ENCODE data around the gene CHCHD6. TPM values are rescaled to one million over a fixed set of nuclear protein-coding genes. Genes with fewer than 3 reads are reported as not detected.

The CHCHD6 gene
- polyA plus RNA-seq, 4 donors = 2.2 to 15.0 (median 7.4) TPM

GRCh38 chr3:126859415-126860246, 155.6 kb downstream of the CHCHD6 start:
- DNase-seq (no peak), FAIRE-seq (no peak)
- H3K4me3 ChIP-seq (ENCODE audit: low read depth in 1 of 3, low read length in 3 of 3) = no peak overlapping the region
- H3K9me3 ChIP-seq (ENCODE audit: control insufficient read depth in 2 of 2, insufficient read depth in 1 of 2, low read depth in 1 of 2, low read length in 1 of 2) = no peaks in the 10 kb centered on the region
- H3K36me3 ChIP-seq (ENCODE audit: control insufficient read depth in 3 of 3, insufficient read depth in 2 of 3, low read depth in 1 of 3, low read length in 3 of 3) = no peaks in the 10 kb centered on the region
- no peaks in the 10 kb centered on the region for H3K4me1 ChIP-seq (ENCODE audit: control insufficient read depth in 3 of 3, insufficient read depth in 2 of 3, low read depth in 1 of 3, low read length in 2 of 3)
- no peaks in the 10 kb centered on the region for H3K27me3 ChIP-seq (ENCODE audit: control insufficient read depth in 3 of 3, insufficient read depth in 3 of 3, low read length in 3 of 3)
- no peak overlapping the region for H3K27ac ChIP-seq (ENCODE audit: low read depth in 1 of 3, low read length in 2 of 3)
- 89 to 92% (median 92%) methylated on average over 16 of the region's 16 CpGs for WGBS, 3 donors

GRCh38 chr3:126865736-126866135, 161.7 kb downstream of the CHCHD6 start:
- no peak overlapping the region for H3K4me3 ChIP-seq (ENCODE audit: low read depth in 1 of 3, low read length in 3 of 3)
- no peaks in the 10 kb centered on the region for H3K27me3 ChIP-seq (ENCODE audit: control insufficient read depth in 3 of 3, insufficient read depth in 3 of 3, low read length in 3 of 3)
- no peaks in the 10 kb centered on the region for H3K9me3 ChIP-seq (ENCODE audit: control insufficient read depth in 2 of 2, insufficient read depth in 1 of 2, low read depth in 1 of 2, low read length in 1 of 2)
- FAIRE-seq = no peak
- no peaks in the 10 kb centered on the region for H3K4me1 ChIP-seq (ENCODE audit: control insufficient read depth in 3 of 3, insufficient read depth in 2 of 3, low read depth in 1 of 3, low read length in 2 of 3)
- no peak for DNase-seq
- no peak overlapping the region for H3K27ac ChIP-seq (ENCODE audit: low read depth in 1 of 3, low read length in 2 of 3)
- H3K36me3 ChIP-seq (ENCODE audit: control insufficient read depth in 3 of 3, insufficient read depth in 2 of 3, low read depth in 1 of 3, low read length in 3 of 3) = no peaks in the 10 kb centered on the region
- WGBS, 3 donors = 46 to 96% (median 53%) methylated on average over 1 of the region's 1 CpG

- no peaks in the 10 kb centered on the region for H3K36me3 ChIP-seq (ENCODE audit: control insufficient read depth in 3 of 3, insufficient read depth in 2 of 3, low read depth in 1 of 3, low read length in 3 of 3)
- no peak for FAIRE-seq
- WGBS, 3 donors = 73 to 87% (median 85%) methylated on average over 3 of the region's 3 CpGs
Measured at GRCh38 chr3:126866175-126866759, 162.2 kb downstream of the CHCHD6 start.

GRCh38 chr3:126867190-126867862, 163.3 kb downstream of the CHCHD6 start:
- no peaks in the 10 kb centered on the region for H3K9me3 ChIP-seq (ENCODE audit: control insufficient read depth in 2 of 2, insufficient read depth in 1 of 2, low read depth in 1 of 2, low read length in 1 of 2)
- no peaks in the 10 kb centered on the region for H3K27me3 ChIP-seq (ENCODE audit: control insufficient read depth in 3 of 3, insufficient read depth in 3 of 3, low read length in 3 of 3)
- no peak overlapping the region for H3K27ac ChIP-seq (ENCODE audit: low read depth in 1 of 3, low read length in 2 of 3)
- 76 to 82% (median 79%) methylated on average over 4 of the region's 4 CpGs for WGBS, 3 donors
- peaks cover 0 to 2% (median 0%) of the 10 kb centered on the region in 3 donors for H3K36me3 ChIP-seq (ENCODE audit: control insufficient read depth in 3 of 3, insufficient read depth in 2 of 3, low read depth in 1 of 3, low read length in 3 of 3)
- FAIRE-seq (no peak), DNase-seq (no peak)
- H3K4me1 ChIP-seq (ENCODE audit: control insufficient read depth in 3 of 3, insufficient read depth in 2 of 3, low read depth in 1 of 3, low read length in 2 of 3) = no peaks in the 10 kb centered on the region
- no peak overlapping the region for H3K4me3 ChIP-seq (ENCODE audit: low read depth in 1 of 3, low read length in 3 of 3)

More at GRCh38 chr3:126866175-126866759, 162.2 kb downstream of the CHCHD6 start:
- Histone ChIP-seq H3K27ac (ENCODE audit: low read depth in 1 of 3, low read length in 2 of 3) (no peak overlapping the region), H3K4me3 (ENCODE audit: low read depth in 1 of 3, low read length in 3 of 3) (no peak overlapping the region), H3K27me3 (ENCODE audit: control insufficient read depth in 3 of 3, insufficient read depth in 3 of 3, low read length in 3 of 3) (no peaks in the 10 kb centered on the region), H3K4me1 (ENCODE audit: control insufficient read depth in 3 of 3, insufficient read depth in 2 of 3, low read depth in 1 of 3, low read length in 2 of 3) (no peaks in the 10 kb centered on the region), H3K9me3 (ENCODE audit: control insufficient read depth in 2 of 2, insufficient read depth in 1 of 2, low read depth in 1 of 2, low read length in 1 of 2) (no peaks in the 10 kb centered on the region)
- no peak for DNase-seq

GRCh38 chr3:126867863-126868200, 163.8 kb downstream of the CHCHD6 start:
- no peak for DNase-seq
- H3K4me1 ChIP-seq (ENCODE audit: control insufficient read depth in 3 of 3, insufficient read depth in 2 of 3, low read depth in 1 of 3, low read length in 2 of 3) = no peaks in the 10 kb centered on the region
- H3K4me3 ChIP-seq (ENCODE audit: low read depth in 1 of 3, low read length in 3 of 3) = no peak overlapping the region
- H3K27ac ChIP-seq (ENCODE audit: low read depth in 1 of 3, low read length in 2 of 3) = no peak overlapping the region
- FAIRE-seq = no peak
- 96 to 100% (median 100%) methylated on average over 1 of the region's 1 CpG for WGBS, 3 donors
- no peaks in the 10 kb centered on the region for H3K9me3 ChIP-seq (ENCODE audit: control insufficient read depth in 2 of 2, insufficient read depth in 1 of 2, low read depth in 1 of 2, low read length in 1 of 2)
- peaks cover 0 to 2% (median 0%) of the 10 kb centered on the region in 3 donors for H3K36me3 ChIP-seq (ENCODE audit: control insufficient read depth in 3 of 3, insufficient read depth in 2 of 3, low read depth in 1 of 3, low read length in 3 of 3)
- no peaks in the 10 kb centered on the region for H3K27me3 ChIP-seq (ENCODE audit: control insufficient read depth in 3 of 3, insufficient read depth in 3 of 3, low read length in 3 of 3)

- DNase-seq (no peak), FAIRE-seq (no peak)
- 88 to 94% (median 94%) methylated on average over 9 of the region's 9 CpGs for WGBS, 3 donors
- peaks cover 0 to 5% (median 0%) of the 10 kb centered on the region in 3 donors for H3K36me3 ChIP-seq (ENCODE audit: control insufficient read depth in 3 of 3, insufficient read depth in 2 of 3, low read depth in 1 of 3, low read length in 3 of 3)
- no peaks in the 10 kb centered on the region for H3K27me3 ChIP-seq (ENCODE audit: control insufficient read depth in 3 of 3, insufficient read depth in 3 of 3, low read length in 3 of 3)
- H3K9me3 ChIP-seq (ENCODE audit: control insufficient read depth in 2 of 2, insufficient read depth in 1 of 2, low read depth in 1 of 2, low read length in 1 of 2) = no peaks in the 10 kb centered on the region
- no peak overlapping the region for H3K4me3 ChIP-seq (ENCODE audit: low read depth in 1 of 3, low read length in 3 of 3)
- H3K27ac ChIP-seq (ENCODE audit: low read depth in 1 of 3, low read length in 2 of 3) = no peak overlapping the region
- no peaks in the 10 kb centered on the region for H3K4me1 ChIP-seq (ENCODE audit: control insufficient read depth in 3 of 3, insufficient read depth in 2 of 3, low read depth in 1 of 3, low read length in 2 of 3)
Measured at GRCh38 chr3:126870608-126871210, 166.7 kb downstream of the CHCHD6 start.

- H3K27ac ChIP-seq (ENCODE audit: low read depth in 1 of 3, low read length in 2 of 3) = no peak overlapping the region
- no peaks in the 10 kb centered on the region for H3K27me3 ChIP-seq (ENCODE audit: control insufficient read depth in 3 of 3, insufficient read depth in 3 of 3, low read length in 3 of 3)
- DNase-seq (no peak), FAIRE-seq (no peak)
- no peaks in the 10 kb centered on the region for H3K4me1 ChIP-seq (ENCODE audit: control insufficient read depth in 3 of 3, insufficient read depth in 2 of 3, low read depth in 1 of 3, low read length in 2 of 3)
- H3K36me3 ChIP-seq (ENCODE audit: control insufficient read depth in 3 of 3, insufficient read depth in 2 of 3, low read depth in 1 of 3, low read length in 3 of 3) = peaks cover 0 to 5% (median 0%) of the 10 kb centered on the region in 3 donors
- WGBS, 3 donors = 77 to 90% (median 87%) methylated on average over 10 of the region's 10 CpGs
- no peaks in the 10 kb centered on the region for H3K9me3 ChIP-seq (ENCODE audit: control insufficient read depth in 2 of 2, insufficient read depth in 1 of 2, low read depth in 1 of 2, low read length in 1 of 2)
- H3K4me3 ChIP-seq (ENCODE audit: low read depth in 1 of 3, low read length in 3 of 3) = no peak overlapping the region
Measured at GRCh38 chr3:126872701-126873342, 168.8 kb downstream of the CHCHD6 start.

- FAIRE-seq = no peak
- no peak for DNase-seq
- no peak overlapping the region for H3K27ac ChIP-seq (ENCODE audit: low read depth in 1 of 3, low read length in 2 of 3)
- H3K4me1 ChIP-seq (ENCODE audit: control insufficient read depth in 3 of 3, insufficient read depth in 2 of 3, low read depth in 1 of 3, low read length in 2 of 3) = no peaks in the 10 kb centered on the region
- H3K4me3 ChIP-seq (ENCODE audit: low read depth in 1 of 3, low read length in 3 of 3) = no peak overlapping the region
- 89 to 100% (median 94%) methylated on average over 1 of the region's 1 CpG for WGBS, 3 donors
- H3K27me3 ChIP-seq (ENCODE audit: control insufficient read depth in 3 of 3, insufficient read depth in 3 of 3, low read length in 3 of 3) = no peaks in the 10 kb centered on the region
- no peaks in the 10 kb centered on the region for H3K9me3 ChIP-seq (ENCODE audit: control insufficient read depth in 2 of 2, insufficient read depth in 1 of 2, low read depth in 1 of 2, low read length in 1 of 2)
- H3K36me3 ChIP-seq (ENCODE audit: control insufficient read depth in 3 of 3, insufficient read depth in 2 of 3, low read depth in 1 of 3, low read length in 3 of 3) = peaks cover 0 to 5% (median 0%) of the 10 kb centered on the region in 3 donors
Measured at GRCh38 chr3:126873416-126873815, 169.4 kb downstream of the CHCHD6 start.
